ENCODE measurements around the gene CFAP20DC.
"Not testable (repeated sequence)": the region's sequence is repeated elsewhere in the genome, so short reads cannot be mapped to it uniquely, and the experiment has no call there.

Gene CFAP20DC

GRCh38 chr3:59064728-59065127, 14.9 kb upstream of the CFAP20DC start:
- DNase-seq (ENCODE audit: low read depth) = no peak
- no peak for TF ChIP-seq CTCF (IDR thresholded peaks at IDR 0.05; ENCODE audit: low read depth, low read length, missing control alignments)
- no peak overlapping the region for H3K4me3 ChIP-seq (ENCODE audit: low read depth, low read length)

GRCh38 chr3:59064276-59064675, 14.5 kb upstream of the CFAP20DC start:
- no peak for DNase-seq (ENCODE audit: low read depth)
- TF ChIP-seq CTCF (IDR thresholded peaks at IDR 0.05; ENCODE audit: low read depth, low read length, missing control alignments) = peak; percentile 52
- H3K4me3 ChIP-seq (ENCODE audit: low read depth, low read length) = no peak overlapping the region

GRCh38 chr3:59056706-59057105, 6.9 kb upstream of the CFAP20DC start:
- H3K4me3 ChIP-seq (ENCODE audit: low read depth, low read length) = no peak overlapping the region
- no peak for DNase-seq (ENCODE audit: low read depth)
- TF ChIP-seq CTCF (IDR thresholded peaks at IDR 0.05; ENCODE audit: low read depth, low read length, missing control alignments) = no peak

- peak; percentile 75 for TF ChIP-seq CTCF (IDR thresholded peaks at IDR 0.05; ENCODE audit: low read depth, low read length, missing control alignments)
- DNase-seq (ENCODE audit: low read depth) = no peak
- no peak overlapping the region for H3K4me3 ChIP-seq (ENCODE audit: low read depth, low read length)
Observed at GRCh38 chr3:59052803-59053411, 3.1 kb upstream of the CFAP20DC start.

- H3K4me3 ChIP-seq (ENCODE audit: low read depth, low read length); DNase-seq (ENCODE audit: low read depth): not testable (repeated sequence)
Observed at GRCh38 chr3:59050811-59051414, 1.1 kb upstream of the CFAP20DC start.

GRCh38 chr3:59046839-59047238, 3.0 kb downstream of the CFAP20DC start:
- no peak overlapping the region for H3K4me3 ChIP-seq (ENCODE audit: low read depth, low read length)
- no peak for TF ChIP-seq CTCF (IDR thresholded peaks at IDR 0.05; ENCODE audit: low read depth, low read length, missing control alignments)

GRCh38 chr3:59043391-59043790, 6.4 kb downstream of the CFAP20DC start:
- no peak for DNase-seq (ENCODE audit: low read depth)

More at GRCh38 chr3:59046839-59047238, 3.0 kb downstream of the CFAP20DC start:
- DNase-seq (ENCODE audit: low read depth) = no peak

More at GRCh38 chr3:59043391-59043790, 6.4 kb downstream of the CFAP20DC start:
- no peak overlapping the region for H3K4me3 ChIP-seq (ENCODE audit: low read depth, low read length)
- no peak for TF ChIP-seq CTCF (IDR thresholded peaks at IDR 0.05; ENCODE audit: low read depth, low read length, missing control alignments)

Measured in GM12864 (cell line).